Measurements from ENCODE around the gene NCAPD2. TPM values are rescaled to one million over a fixed set of nuclear protein-coding genes. Genes with fewer than 3 reads are reported as not detected.
"Not testable (repeated sequence)": the region's sequence is repeated elsewhere in the genome, so short reads cannot be mapped to it uniquely, and the experiment has no call there.

The NCAPD2 gene
- total RNA-seq, 1 donor from 2014 or later: 11.7 TPM

DNA sequence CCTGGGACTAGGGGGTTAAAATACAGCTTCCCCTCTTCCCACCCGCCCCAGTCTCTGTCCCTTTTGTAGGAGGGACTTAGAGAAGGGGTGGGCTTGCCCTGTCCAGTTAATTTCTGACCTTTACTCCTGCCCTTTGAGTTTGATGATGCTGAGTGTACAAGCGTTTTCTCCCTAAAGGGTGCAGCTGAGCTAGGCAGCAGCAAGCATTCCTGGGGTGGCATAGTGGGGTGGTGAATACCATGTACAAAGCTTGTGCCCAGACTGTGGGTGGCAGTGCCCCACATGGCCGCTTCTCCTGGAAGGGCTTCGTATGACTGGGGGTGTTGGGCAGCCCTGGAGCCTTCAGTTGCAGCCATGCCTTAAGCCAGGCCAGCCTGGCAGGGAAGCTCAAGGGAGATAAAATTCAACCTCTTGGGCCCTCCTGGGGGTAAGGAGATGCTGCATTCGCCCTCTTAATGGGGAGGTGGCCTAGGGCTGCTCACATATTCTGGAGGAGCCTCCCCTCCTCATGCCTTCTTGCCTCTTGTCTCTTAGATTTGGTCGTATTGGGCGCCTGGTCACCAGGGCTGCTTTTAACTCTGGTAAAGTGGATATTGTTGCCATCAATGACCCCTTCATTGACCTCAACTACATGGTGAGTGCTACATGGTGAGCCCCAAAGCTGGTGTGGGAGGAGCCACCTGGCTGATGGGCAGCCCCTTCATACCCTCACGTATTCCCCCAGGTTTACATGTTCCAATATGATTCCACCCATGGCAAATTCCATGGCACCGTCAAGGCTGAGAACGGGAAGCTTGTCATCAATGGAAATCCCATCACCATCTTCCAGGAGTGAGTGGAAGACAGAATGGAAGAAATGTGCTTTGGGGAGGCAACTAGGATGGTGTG, 42.3 kb downstream of the NCAPD2 start:
- Histone ChIP-seq H3K27me3 (no peaks in the 10 kb centered on the region), H3K27ac (peak overlapping the region; percentile 98 to 99), H3K4me1 (peaks cover 25 to 39% of the 10 kb centered on the region in 2 donors), H3K9me3 (no peaks in the 10 kb centered on the region), H3K36me3 (peaks cover 25 to 43% of the 10 kb centered on the region in 2 donors), H3K4me3 (peak overlapping the region; percentile 79 to 98)
- TF ChIP-seq, protein P1, sequence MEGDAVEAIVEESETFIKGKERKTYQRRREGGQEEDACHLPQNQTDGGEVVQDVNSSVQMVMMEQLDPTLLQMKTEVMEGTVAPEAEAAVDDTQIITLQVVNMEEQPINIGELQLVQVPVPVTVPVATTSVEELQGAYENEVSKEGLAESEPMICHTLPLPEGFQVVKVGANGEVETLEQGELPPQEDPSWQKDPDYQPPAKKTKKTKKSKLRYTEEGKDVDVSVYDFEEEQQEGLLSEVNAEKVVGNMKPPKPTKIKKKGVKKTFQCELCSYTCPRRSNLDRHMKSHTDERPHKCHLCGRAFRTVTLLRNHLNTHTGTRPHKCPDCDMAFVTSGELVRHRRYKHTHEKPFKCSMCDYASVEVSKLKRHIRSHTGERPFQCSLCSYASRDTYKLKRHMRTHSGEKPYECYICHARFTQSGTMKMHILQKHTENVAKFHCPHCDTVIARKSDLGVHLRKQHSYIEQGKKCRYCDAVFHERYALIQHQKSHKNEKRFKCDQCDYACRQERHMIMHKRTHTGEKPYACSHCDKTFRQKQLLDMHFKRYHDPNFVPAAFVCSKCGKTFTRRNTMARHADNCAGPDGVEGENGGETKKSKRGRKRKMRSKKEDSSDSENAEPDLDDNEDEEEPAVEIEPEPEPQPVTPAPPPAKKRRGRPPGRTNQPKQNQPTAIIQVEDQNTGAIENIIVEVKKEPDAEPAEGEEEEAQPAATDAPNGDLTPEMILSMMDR (IDR thresholded peaks at IDR 0.05): no peak
- intact Hi-C loops (cut with DNase I): loop anchor here (1.0 to 10.0 kb wide), 5 partner anchors 16 to 819 kb away; no protein-coding TSS in a partner anchor
- peak in 1 of 2 donors; percentile 64 for DNase-seq (ENCODE audit: low spot score in 2 of 2)

DNA sequence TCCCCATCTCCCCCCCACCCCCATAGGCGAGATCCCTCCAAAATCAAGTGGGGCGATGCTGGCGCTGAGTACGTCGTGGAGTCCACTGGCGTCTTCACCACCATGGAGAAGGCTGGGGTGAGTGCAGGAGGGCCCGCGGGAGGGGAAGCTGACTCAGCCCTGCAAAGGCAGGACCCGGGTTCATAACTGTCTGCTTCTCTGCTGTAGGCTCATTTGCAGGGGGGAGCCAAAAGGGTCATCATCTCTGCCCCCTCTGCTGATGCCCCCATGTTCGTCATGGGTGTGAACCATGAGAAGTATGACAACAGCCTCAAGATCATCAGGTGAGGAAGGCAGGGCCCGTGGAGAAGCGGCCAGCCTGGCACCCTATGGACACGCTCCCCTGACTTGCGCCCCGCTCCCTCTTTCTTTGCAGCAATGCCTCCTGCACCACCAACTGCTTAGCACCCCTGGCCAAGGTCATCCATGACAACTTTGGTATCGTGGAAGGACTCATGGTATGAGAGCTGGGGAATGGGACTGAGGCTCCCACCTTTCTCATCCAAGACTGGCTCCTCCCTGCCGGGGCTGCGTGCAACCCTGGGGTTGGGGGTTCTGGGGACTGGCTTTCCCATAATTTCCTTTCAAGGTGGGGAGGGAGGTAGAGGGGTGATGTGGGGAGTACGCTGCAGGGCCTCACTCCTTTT, 43.1 kb downstream of the NCAPD2 start:
- Histone ChIP-seq H3K9me3 (no peaks in the 10 kb centered on the region), H3K27me3 (no peaks in the 10 kb centered on the region), H3K36me3 (peaks cover 25 to 47% of the 10 kb centered on the region in 2 donors), H3K4me1 (peaks cover 25 to 41% of the 10 kb centered on the region in 2 donors), H3K27ac (peak overlapping the region; percentile 98 to 99), H3K4me3 (peak overlapping the region in 1 of 2 donors; percentile 98)
- peak in 1 of 2 donors; percentile 66 for DNase-seq (ENCODE audit: low spot score in 2 of 2)
- TF ChIP-seq, protein P1 (IDR thresholded peaks at IDR 0.05): no peak
- intact Hi-C loops (cut with DNase I): loop anchor here (5.0 to 10.0 kb wide), 2 partner anchors 312 to 820 kb away; no protein-coding TSS in a partner anchor

- Histone ChIP-seq H3K36me3 (peaks cover 27 to 47% of the 10 kb centered on the region in 2 donors), H3K4me3 (peak overlapping the region in 1 of 2 donors; percentile 98), H3K27ac (peak overlapping the region; percentile 98 to 99), H3K4me1 (peaks cover 23 to 34% of the 10 kb centered on the region in 2 donors)
- H3K9me3 ChIP-seq, H3K27me3 ChIP-seq: not testable (repeated sequence)
- TF ChIP-seq, protein P1 (IDR thresholded peaks at IDR 0.05): peak; percentile 82 to 85 (median 83)
- intact Hi-C loops (cut with DNase I): loop anchor here (5.0 to 10.0 kb wide), 2 partner anchors 313 to 820 kb away; no protein-coding TSS in a partner anchor
- peak in 1 of 2 donors; percentile 92 for DNase-seq (ENCODE audit: low spot score in 2 of 2)
Measured at GRCh38 chr12:6537580-6538419, 43.9 kb downstream of the NCAPD2 start.

DNA sequence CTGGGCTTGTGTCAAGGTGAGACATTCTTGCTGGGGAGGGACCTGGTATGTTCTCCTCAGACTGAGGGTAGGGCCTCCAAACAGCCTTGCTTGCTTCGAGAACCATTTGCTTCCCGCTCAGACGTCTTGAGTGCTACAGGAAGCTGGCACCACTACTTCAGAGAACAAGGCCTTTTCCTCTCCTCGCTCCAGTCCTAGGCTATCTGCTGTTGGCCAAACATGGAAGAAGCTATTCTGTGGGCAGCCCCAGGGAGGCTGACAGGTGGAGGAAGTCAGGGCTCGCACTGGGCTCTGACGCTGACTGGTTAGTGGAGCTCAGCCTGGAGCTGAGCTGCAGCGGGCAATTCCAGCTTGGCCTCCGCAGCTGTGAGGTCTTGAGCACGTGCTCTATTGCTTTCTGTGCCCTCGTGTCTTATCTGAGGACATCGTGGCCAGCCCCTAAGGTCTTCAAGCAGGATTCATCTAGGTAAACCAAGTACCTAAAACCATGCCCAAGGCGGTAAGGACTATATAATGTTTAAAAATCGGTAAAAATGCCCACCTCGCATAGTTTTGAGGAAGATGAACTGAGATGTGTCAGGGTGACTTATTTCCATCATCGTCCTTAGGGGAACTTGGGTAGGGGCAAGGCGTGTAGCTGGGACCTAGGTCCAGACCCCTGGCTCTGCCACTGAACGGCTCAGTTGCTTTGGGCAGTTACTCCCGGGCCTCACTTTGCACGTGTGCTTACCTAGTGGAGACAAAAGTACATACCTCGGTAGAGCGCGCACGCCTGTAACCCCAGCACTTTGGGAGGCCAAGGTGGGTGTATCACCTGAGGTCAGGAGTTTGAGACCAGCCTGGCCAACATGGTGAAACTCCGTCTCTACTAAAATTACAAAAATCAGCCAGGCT, 44.8 kb downstream of the NCAPD2 start:
- peaks cover 31 to 55% of the 10 kb centered on the region in 2 donors for H3K36me3 ChIP-seq
- peaks cover 23 to 31% of the 10 kb centered on the region in 2 donors for H3K4me1 ChIP-seq
- H3K4me3 ChIP-seq: no peak overlapping the region
- H3K9me3 ChIP-seq: no peaks in the 10 kb centered on the region
- TF ChIP-seq, protein P1 (IDR thresholded peaks at IDR 0.05): no peak
- DNase-seq (ENCODE audit: low spot score in 2 of 2): peak in 1 of 2 donors; percentile 65
- peak overlapping the region; percentile 98 to 99 for H3K27ac ChIP-seq
- intact Hi-C loops (cut with DNase I): loop anchor here (5.0 to 10.0 kb wide), 2 partner anchors 314 to 821 kb away; no protein-coding TSS in a partner anchor
- no peaks in the 10 kb centered on the region for H3K27me3 ChIP-seq

All from ascending aorta (tissue), 2 donors.